GM12891 (cell line): ENCODE measurements around the gene PSMD11.

Source experiments
- DNase-seq: peaks from one replicate; pipeline ENCODE4 v3.0.0; 2011; ENCODE audit warnings: low spot score; ENCODE audit not compliant: insufficient read length
- FAIRE-seq: peaks from 2 replicates; lab custom pipeline; 2011; peaks lifted over from hg19 to GRCh38; lab: Jason Lieb, UNC
- PAX5 ChIP-seq: IDR thresholded peaks from 2 replicates; pipeline ENCODE4 v1.6.1; 2011; ENCODE audit warnings: low read length, moderate library complexity, mild to moderate bottlenecking; ENCODE audit not compliant: insufficient read depth, severe bottlenecking
- POLR2A ChIP-seq: IDR thresholded peaks from 2 replicates; pipeline ENCODE4 v1.6.1; 2011; ENCODE audit warnings: low read depth, low read length, control low read depth
- POLR2AphosphoS5 ChIP-seq: IDR thresholded peaks from 2 replicates; pipeline ENCODE4 v1.6.1; 2011; ENCODE audit warnings: low read depth, low read length, control low read depth
- POU2F2 ChIP-seq: IDR thresholded peaks from 2 replicates; pipeline ENCODE4 v1.6.1; 2011; ENCODE audit warnings: low read depth, mild to moderate bottlenecking, control low read depth, low read length, moderate library complexity
- SPI1 ChIP-seq: IDR thresholded peaks from 2 replicates; pipeline ENCODE4 v1.6.1; 2011; ENCODE audit warnings: low read depth, low read length, control low read depth
- TAF1 ChIP-seq: IDR thresholded peaks from 2 replicates; pipeline ENCODE4 v1.6.1; 2011; ENCODE audit warnings: low read depth, low read length, control low read depth

Gene PSMD11

DNA sequence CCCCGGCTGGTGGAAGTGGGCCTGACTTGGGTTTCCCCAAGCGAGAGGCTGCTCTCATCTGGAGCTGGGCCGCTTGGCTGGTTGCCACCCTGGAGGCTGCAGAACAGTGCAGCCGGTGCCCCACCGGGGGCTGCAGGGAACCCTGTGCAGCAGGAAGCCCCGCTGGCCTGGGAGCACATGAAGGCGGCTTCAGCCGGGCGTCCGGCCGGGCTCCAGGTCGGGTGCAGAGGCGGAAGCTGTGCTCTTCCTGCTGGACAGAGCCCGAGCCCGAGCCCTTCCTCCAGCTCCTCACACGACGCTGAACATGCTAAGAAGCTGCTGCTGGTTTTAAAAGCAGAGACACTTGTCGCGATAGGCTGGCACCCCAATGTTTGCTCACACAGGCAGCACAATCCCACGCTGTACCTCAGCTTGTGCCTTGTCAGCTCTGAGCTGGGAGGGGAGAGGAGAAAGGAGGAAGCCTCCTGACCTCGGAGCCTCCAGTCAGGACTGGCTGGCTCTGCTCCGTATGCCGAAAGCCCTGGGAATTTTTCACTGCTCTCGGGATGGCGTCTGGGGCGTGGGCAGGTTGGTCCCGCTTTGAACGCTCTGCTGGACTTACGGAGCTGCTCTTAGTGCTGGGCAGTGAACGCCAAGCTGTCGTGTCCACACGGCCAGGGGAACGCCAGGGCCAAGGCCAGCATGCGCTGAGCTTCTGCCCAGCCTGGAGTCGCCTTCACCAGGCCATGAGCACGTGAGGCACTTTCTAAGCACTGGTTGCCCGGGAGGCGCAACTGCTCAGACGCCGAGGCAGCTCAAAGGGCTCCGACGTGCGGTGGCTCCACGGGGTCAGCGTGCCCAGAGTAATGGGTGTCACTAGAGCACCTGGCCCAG is 51.3 kb downstream of the PSMD11 start:
- no peak for DNase-seq
- peak; percentile 16 for FAIRE-seq
- TF ChIP-seq POLR2AphosphoS5: no peak
- no peak for TF ChIP-seq POLR2A
- no peak for TF ChIP-seq TAF1
- TF ChIP-seq SPI1: no peak
- TF ChIP-seq POU2F2: no peak
- no peak for TF ChIP-seq PAX5

DNA sequence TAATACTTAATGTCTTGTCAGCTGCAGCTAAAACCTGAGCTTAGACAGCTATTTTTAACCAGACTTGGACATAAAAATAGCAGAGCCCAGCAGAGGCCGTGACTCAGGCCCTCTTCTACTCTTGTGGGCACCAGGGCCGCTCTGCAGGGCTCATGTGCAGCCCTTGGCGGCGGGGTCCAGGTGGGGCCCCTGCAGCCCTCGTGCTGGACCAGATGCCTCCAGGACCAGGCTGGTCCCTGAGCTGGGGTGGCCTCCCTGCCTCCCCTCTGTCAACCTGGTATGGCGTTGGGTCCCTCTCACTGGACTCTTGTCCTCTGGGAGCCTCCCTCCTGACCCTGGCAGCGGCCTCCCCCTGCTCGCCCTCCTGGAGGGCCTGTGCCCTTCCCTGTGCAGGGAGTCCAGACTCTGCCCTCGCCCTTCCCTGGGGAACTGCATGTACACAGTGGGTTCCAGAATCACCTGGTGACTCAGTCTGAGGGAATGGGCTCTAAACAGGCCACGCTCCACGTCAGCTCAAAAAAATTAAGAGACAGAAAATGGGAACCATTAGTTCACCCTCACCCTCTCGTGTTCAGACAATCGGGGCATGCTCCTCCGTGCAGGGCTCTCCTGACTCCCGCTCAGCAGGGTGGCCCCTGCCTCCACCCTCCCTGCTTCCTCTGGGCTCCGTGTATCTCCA is 52.2 kb downstream of the PSMD11 start:
- DNase-seq: no peak
- no peak for FAIRE-seq
- no peak for TF ChIP-seq POU2F2

DNA sequence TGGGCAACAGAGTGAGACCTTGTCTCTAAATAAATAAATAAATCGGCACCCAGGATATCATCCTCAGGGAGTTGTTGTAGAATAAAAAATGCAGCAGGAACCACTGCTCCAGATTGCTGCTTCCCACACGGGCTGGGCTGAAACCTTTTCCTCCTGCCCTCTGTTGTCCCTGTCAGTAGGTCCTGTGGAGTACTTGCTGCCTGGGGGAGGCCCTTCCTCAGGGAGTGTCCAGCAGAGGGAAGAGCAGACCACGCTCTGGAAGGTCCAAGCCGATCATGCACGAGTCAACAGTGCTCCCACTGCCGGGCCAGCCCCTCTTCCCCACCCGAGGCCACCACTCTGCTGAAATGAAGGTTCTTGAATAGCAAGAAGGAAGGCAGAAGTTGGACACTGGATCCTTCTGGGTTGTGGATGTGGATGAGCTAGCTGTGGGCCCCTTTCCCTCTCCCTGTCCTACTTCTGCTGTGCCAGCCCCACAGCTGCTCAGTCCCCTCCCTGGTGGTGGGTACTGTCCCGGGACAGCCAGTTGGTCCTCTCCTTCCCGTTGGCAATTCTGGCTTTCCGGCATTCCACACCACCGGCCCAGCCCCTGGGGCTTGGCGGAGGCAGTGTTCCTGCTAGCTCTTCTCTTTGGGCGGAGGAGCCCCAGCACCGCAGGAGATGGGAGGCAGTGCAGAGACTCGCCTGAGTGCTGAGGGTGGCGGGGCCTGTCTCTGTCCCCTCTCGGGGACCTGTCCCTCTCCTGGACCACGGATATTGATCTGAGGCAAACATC is 53.3 kb downstream of the PSMD11 start:
- DNase-seq: no peak
- FAIRE-seq: no peak
- TF ChIP-seq POU2F2 (no peak), SPI1 (no peak), TAF1 (no peak), POLR2A (no peak), PAX5 (no peak), POLR2AphosphoS5 (no peak)

DNA sequence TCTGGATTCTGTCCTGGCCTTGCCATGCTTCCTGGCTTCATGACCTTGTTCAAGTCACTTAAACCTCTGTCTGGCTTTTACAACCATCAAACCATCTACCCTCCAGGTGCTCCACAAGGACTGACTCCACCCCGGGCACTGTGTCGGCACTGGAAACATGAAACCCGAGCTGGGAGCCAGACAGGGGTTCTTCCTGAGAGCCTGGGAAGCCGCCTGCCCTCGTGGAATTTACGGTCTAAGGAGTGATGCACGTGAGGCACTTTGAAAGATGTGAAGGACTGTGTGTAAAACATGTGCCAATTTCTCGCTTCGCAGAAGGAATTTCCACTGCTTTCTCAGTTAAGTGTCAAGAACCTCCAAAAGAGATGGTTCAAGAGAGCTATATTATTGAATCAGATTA is 54.1 kb downstream of the PSMD11 start:
- no peak for TF ChIP-seq POLR2A
- TF ChIP-seq PAX5: no peak
- no peak for TF ChIP-seq TAF1
- TF ChIP-seq SPI1: no peak
- TF ChIP-seq POU2F2: no peak
- TF ChIP-seq POLR2AphosphoS5: no peak
- DNase-seq (no peak), FAIRE-seq (no peak)

DNA sequence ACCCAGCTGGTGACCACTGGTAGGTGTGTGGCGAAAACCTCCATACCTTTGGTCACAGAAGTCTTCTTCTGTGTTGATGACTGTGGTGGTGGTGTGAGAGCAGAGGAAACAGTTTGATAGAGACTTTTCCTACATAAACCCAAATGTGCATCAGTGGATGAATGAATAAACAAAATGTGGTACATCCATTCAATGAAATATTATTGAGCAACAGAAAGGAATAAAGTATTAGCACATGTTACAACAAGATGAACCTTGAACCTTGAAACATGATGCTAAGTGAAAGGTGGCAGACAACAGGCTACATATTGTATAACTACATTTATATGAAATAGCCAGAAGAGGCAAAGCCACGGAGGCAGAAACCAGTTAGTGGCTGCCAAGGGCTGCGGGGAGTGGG is 57.7 kb downstream of the PSMD11 start:
- FAIRE-seq: peak; percentile 81
- no peak for DNase-seq
- TF ChIP-seq TAF1 (no peak), SPI1 (no peak), POLR2AphosphoS5 (no peak), POLR2A (no peak), POU2F2 (no peak), PAX5 (no peak)

DNA sequence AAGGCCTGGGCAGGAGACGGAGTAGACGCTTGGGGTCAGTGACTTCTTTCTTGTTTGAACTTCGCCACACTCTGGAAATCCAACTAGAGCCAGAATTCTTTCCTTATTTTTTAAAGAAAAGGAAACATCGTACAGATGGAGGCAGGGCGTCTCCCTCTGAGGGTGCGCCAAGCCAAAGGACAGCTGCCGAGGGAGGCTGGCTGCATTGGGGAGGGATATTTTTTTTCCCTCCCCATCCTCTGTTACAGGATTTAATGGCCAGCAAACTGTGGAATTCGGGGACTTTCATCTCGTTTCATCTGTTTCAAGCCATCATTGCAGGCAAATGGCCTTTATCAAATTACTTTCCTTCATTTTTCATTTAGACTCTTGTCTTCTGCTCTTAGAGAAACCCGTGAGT is 58.4 kb downstream of the PSMD11 start:
- no peak for FAIRE-seq
- TF ChIP-seq POU2F2 (no peak), SPI1 (no peak), TAF1 (no peak), POLR2AphosphoS5 (no peak), POLR2A (no peak), PAX5 (no peak)
- DNase-seq: no peak

DNA sequence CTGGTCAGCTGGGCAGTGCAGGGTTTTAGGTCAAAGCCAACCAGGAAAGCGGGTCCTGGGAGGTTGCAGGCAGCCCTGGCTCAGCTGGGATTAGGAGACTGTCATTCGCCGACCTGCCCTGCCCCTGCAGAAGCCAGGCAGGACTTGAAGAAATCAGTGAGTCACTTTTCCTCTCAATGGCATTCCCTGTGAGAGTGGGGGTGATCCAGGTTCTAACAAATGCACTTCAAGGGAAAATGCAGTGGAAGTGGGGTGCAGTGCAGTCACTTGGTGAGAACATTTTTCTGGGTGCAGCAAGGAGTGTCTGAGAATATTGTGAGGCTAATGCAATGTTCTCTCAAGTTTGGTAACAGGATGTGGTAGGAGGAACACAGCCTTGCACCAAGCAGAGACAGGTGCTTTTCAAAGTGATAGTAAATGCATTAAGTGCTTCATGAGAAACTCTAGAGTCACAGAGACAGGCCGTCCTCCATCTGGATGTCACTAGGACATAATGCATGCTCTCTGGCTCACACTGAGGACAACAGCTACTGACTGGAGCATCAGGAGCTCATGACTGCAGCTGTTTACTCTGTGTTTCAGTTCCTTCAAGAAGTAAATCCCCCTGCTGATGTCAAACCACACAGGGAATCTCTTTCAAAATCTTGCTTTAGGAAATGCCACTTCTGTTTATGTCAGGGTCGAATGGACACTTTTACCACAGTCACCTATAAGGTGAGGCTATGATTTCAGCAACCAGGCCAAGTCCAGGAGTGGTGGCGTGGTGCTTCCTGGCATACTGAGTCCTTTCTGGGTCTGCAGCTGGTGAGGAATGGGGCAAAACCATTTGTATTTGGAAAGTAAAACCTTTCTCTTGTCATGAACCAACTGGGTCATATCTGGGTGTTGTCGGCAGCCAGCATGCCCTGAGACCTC is 59.2 kb downstream of the PSMD11 start:
- DNase-seq: no peak
- FAIRE-seq: peak; percentile 99
- TF ChIP-seq SPI1 (peak; percentile 94), POU2F2 (peak; percentile 75), POLR2AphosphoS5 (0 out of 2 replicates have a peak, but pooled peaks have one; percentile 42), POLR2A (no peak; the same call in 1 of the 2 replicates), TAF1 (peak; percentile 58), PAX5 (no peak)

DNA sequence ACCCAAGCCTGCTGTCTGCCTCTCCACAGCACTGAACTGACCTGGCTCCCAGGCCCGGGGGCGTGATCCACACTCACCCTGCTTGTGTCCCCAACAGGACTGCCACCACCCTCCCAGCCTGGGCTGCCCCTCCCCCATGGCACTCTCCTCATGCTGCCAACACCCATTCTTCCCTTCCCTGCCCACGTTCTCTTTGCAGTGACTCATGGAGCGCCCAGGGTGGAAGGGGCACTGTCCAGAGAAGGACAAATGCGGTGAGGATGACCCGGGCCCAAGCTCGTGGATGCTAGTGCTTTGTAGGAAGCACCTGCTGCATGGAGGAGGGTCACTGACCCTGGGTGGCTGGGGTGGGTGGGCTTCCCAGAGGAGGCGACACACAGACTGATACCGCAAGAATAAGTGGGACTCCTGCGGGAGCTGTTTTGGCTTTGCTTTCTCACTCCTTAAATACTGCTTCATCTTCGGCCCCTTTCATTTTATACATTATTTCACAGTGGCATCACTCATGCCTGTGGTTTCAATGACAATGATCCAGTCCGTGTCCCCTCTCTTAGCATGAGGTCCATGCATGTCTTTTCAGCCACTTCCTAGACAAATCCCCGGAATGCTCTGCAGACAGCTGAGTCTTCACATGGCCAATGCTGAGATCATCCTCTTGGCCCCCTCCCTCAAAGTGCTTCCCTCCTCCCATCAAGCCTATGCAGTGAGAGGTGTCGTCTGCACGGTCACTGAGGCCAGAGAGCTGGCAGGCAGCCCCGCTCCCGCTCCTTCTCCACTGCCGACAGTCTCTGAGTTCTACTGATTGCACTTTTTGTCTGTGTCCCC is 60.1 kb downstream of the PSMD11 start:
- TF ChIP-seq SPI1 (no peak), TAF1 (no peak), POLR2A (no peak), POU2F2 (no peak), POLR2AphosphoS5 (no peak; the same call in 1 of the 2 replicates), PAX5 (no peak)
- FAIRE-seq (no peak), DNase-seq (no peak)
